Measurements from ENCODE around the gene HIVEP3. TPM values are rescaled to one million over a fixed set of nuclear protein-coding genes. Genes with fewer than 3 reads are reported as not detected.
"Not testable (repeated sequence)": the region's sequence is repeated elsewhere in the genome, so short reads cannot be mapped to it uniquely, and the experiment has no call there.

Gene HIVEP3
- total RNA-seq, 1 donor: 1.2 TPM

- no peak for DNase-seq (ENCODE audit: low read depth)
- no peak overlapping the region for H3K4me3 ChIP-seq (ENCODE audit: low read depth, low read length)
- TF ChIP-seq, protein P1, sequence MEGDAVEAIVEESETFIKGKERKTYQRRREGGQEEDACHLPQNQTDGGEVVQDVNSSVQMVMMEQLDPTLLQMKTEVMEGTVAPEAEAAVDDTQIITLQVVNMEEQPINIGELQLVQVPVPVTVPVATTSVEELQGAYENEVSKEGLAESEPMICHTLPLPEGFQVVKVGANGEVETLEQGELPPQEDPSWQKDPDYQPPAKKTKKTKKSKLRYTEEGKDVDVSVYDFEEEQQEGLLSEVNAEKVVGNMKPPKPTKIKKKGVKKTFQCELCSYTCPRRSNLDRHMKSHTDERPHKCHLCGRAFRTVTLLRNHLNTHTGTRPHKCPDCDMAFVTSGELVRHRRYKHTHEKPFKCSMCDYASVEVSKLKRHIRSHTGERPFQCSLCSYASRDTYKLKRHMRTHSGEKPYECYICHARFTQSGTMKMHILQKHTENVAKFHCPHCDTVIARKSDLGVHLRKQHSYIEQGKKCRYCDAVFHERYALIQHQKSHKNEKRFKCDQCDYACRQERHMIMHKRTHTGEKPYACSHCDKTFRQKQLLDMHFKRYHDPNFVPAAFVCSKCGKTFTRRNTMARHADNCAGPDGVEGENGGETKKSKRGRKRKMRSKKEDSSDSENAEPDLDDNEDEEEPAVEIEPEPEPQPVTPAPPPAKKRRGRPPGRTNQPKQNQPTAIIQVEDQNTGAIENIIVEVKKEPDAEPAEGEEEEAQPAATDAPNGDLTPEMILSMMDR (IDR thresholded peaks at IDR 0.05; ENCODE audit: insufficient read depth, low read length): no peak
Observed at GRCh38 chr1:41560931-41561330, 357.8 kb downstream of the HIVEP3 start.

GRCh38 chr1:41560496-41560895 is 358.2 kb downstream of the HIVEP3 start:
- no peak overlapping the region for H3K4me3 ChIP-seq (ENCODE audit: low read depth, low read length)
- DNase-seq (ENCODE audit: low read depth): no peak
- TF ChIP-seq, protein P1 (IDR thresholded peaks at IDR 0.05; ENCODE audit: insufficient read depth, low read length): no peak

DNA sequence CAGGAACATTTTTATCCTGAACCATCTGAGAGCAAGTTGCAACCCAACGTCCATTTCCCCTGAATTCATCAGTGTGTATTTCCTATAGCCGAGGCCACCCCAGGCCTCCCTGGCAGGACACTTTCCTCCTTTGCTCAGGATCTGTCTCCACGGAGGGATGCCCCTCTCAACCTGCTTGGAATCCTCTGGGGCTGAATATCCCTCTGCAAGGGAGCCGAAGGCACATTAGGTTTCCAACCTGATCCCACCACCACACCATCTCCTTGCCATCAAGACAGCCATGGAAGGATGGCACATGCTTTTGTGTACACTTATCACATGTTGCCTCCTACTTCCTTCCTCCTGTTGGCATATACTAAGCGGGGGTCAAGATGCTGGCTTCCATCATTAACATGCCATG is 359.4 kb downstream of the HIVEP3 start:
- no peak overlapping the region for H3K4me3 ChIP-seq (ENCODE audit: low read depth, low read length)
- DNase-seq (ENCODE audit: low read depth): no peak
- TF ChIP-seq, protein P1 (IDR thresholded peaks at IDR 0.05; ENCODE audit: insufficient read depth, low read length): no peak

GRCh38 chr1:41558761-41559171 is 360.0 kb downstream of the HIVEP3 start:
- H3K4me3 ChIP-seq (ENCODE audit: low read depth, low read length): no peak overlapping the region
- TF ChIP-seq, protein P1 (IDR thresholded peaks at IDR 0.05; ENCODE audit: insufficient read depth, low read length): no peak
- no peak for DNase-seq (ENCODE audit: low read depth)

DNA sequence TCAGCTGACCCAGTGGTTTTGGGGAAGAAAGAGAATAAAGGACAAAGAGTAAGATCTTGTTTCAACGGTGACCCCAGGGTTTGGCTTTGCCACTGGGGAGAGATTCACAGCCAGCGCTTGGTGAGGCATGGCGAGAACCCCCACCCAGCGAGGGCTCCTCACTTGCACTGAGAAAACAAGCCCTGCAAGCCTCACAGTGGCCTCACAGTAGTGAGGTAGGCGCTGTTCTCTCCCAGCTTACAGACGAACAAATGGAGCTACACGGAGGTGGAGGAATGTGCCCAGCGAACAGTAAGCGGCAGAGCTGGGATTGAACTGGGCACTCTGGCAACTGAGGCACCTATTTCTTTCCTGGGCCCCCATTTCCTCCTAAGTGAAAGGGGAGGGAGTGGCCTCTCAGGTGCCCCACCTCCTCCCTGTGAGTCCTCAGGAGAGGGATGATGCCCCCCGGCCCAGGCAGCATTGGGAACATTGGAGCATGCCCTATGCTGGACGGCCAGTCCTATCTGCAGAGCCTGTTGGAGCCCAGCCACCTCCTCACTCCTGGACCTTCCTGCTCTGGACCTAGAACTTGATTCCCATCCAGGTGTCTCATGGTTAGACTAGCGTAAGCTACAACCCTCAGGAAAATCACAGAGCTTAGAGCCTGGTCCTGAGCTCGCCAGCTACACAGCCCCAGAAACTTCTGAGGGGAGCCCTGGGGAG is 360.8 kb downstream of the HIVEP3 start:
- TF ChIP-seq, protein P1 (IDR thresholded peaks at IDR 0.05; ENCODE audit: insufficient read depth, low read length): no peak
- DNase-seq (ENCODE audit: low read depth): no peak
- H3K4me3 ChIP-seq (ENCODE audit: low read depth, low read length): no peak overlapping the region

- not testable (repeated sequence) for H3K4me3 ChIP-seq (ENCODE audit: low read depth, low read length); DNase-seq (ENCODE audit: low read depth)
Observed at GRCh38 chr1:41554746-41555145, 364.0 kb downstream of the HIVEP3 start.

GRCh38 chr1:41547781-41548560 is 370.8 kb downstream of the HIVEP3 start:
- TF ChIP-seq, protein P1 (IDR thresholded peaks at IDR 0.05; ENCODE audit: insufficient read depth, low read length): no peak
- DNase-seq (ENCODE audit: low read depth): no peak
- no peak overlapping the region for H3K4me3 ChIP-seq (ENCODE audit: low read depth, low read length)

Measured in fibroblast of the aortic adventitia (primary cell).